ENCODE data around the gene SPNS2. TPM values are rescaled to one million over a fixed set of nuclear protein-coding genes. Genes with fewer than 3 reads are reported as not detected.

Gene SPNS2
- total and polyA plus RNA-seq, 2 of the 8 experiments (the other 6 are each of a cell fraction or from before 2014, with no cell fraction given): 1.2 to 1.5 TPM

GRCh38 chr17:4542726-4543191 lies 44.1 kb downstream of the SPNS2 start:
- Histone ChIP-seq H2AK5ac (ENCODE audit: low read depth, low read length) (no peak overlapping the region), H2BK5ac (ENCODE audit: low read depth, low read length) (no peak overlapping the region), H3K79me2 (ENCODE audit: control insufficient read depth in 1 of 2, insufficient read depth in 2 of 2, low read length in 2 of 2) (no peaks in the 10 kb centered on the region), H3K4me2 (ENCODE audit: insufficient read depth in 1 of 2, low read depth in 2 of 2, low read length in 2 of 2) (no peak overlapping the region), H3K4ac (replicated peaks; ENCODE audit: insufficient read length, low read depth, low read length) (no peak overlapping the region), H3K27ac (ENCODE audit: low read depth, low read length) (no peak overlapping the region), H3K4me1 (replicated peaks in 1 of 4; ENCODE audit: control insufficient read depth in 3 of 4, insufficient read depth in 4 of 4, low read length in 3 of 4) (no peaks in the 10 kb centered on the region), H3K18ac (ENCODE audit: extremely low read depth, low read length) (no peak overlapping the region), H3K56ac (replicated peaks; ENCODE audit: insufficient read length, low read depth, low read length) (no peak overlapping the region), H2BK120ac (replicated peaks; ENCODE audit: low read depth, low read length) (no peak overlapping the region), H3K36me3 (ENCODE audit: control insufficient read depth in 2 of 4, insufficient read depth in 4 of 4, low read length in 3 of 4) (peaks cover 33 to 83% (median 57%) of the 10 kb centered on the region in 4 experiments), H4K91ac (replicated peaks; ENCODE audit: insufficient read length, low read length) (no peak overlapping the region), H4K5ac (ENCODE audit: insufficient read length, low read depth, low read length) (no peak overlapping the region), H2BK12ac (ENCODE audit: low read depth, low read length) (no peak overlapping the region), H3K27me3 (replicated peaks in 1 of 4; ENCODE audit: control insufficient read depth in 3 of 4, extremely low read depth in 1 of 4, insufficient read depth in 3 of 4, low read length in 3 of 4) (no peaks in the 10 kb centered on the region), H2BK15ac (ENCODE audit: low read length) (no peak overlapping the region), H2AFZ (ENCODE audit: low read length) (no peak overlapping the region), H3K9ac (replicated peaks in 1 of 4; ENCODE audit: extremely low read depth in 1 of 4, low read depth in 3 of 4, low read length in 3 of 4) (no peak overlapping the region), H3K23ac (ENCODE audit: insufficient read length) (no peak overlapping the region), H3K9me3 (ENCODE audit: insufficient read depth in 2 of 2, low read depth in 1 of 2, low read length in 1 of 2) (no peaks in the 10 kb centered on the region), H3K79me1 (ENCODE audit: low read depth, low read length) (no peaks in the 10 kb centered on the region), H3K4me3 (ENCODE audit: extremely low read depth in 1 of 4, insufficient read depth in 2 of 4, low read depth in 3 of 4, low read length in 4 of 4) (no peak overlapping the region), H3K23me2 (ENCODE audit: low read depth, low read length) (no peaks in the 10 kb centered on the region), H4K8ac (ENCODE audit: extremely low read depth, insufficient read depth, low read length) (0 out of 2 replicates have a peak overlapping the region, but pooled peaks have one; percentile 68), H3K14ac (ENCODE audit: insufficient read length) (no peak overlapping the region), H2BK20ac (ENCODE audit: low read length) (no peak overlapping the region), H4K20me1 (replicated peaks in 1 of 2; ENCODE audit: control insufficient read depth in 1 of 2, insufficient read depth in 2 of 2, low read length in 2 of 2) (peaks cover 7 to 38% of the 10 kb centered on the region in 2 experiments)
- FAIRE-seq (no peak), DNase-seq (ENCODE audit: low read depth in 1 of 2, low spot score in 2 of 2) (no peak)
- 98% methylated on average over 15 of the region's 19 CpGs; no CpG with 5 or more reads in 1 of the 2 experiments for WGBS, 2 experiments (ENCODE audit: extremely low coverage in 1 of 2, insufficient coverage in 1 of 2, insufficient read length in 1 of 2, insufficient replicate concordance in 2 of 2, low coverage in 1 of 2, low lambda C conversion rate in 2 of 2, missing lambda C conversion rate in 1 of 2)
- ChIA-PET CTCF (ENCODE audit: partially characterized antibody) (interaction anchor here (1.1 to 1.3 kb wide), 3 partner anchors 23 to 81 kb away, joined by 3 to 4 read pairs (median 4); no protein-coding TSS in a partner anchor), POLR2A (ENCODE audit: partially characterized antibody) (interaction anchor here (0.9 to 37.1 kb wide), 4 partner anchors 4 to 128 kb away, joined by 3 to 546 read pairs (median 275); partner anchors contain the start of genes GGT6 and MYBBP1A)
- TF ChIP-seq SP1 (IDR thresholded peaks at IDR 0.05; ENCODE audit: low read depth, low read length): no peak
- no peak for TF ChIP-seq MAX (IDR thresholded peaks at IDR 0.05)
- TF ChIP-seq E2F6 (IDR thresholded peaks at IDR 0.05): no peak
- no peak for TF ChIP-seq BCL11A (IDR thresholded peaks at IDR 0.05; ENCODE audit: low read depth in 2 of 2, low read length in 2 of 2)
- no peak for TF ChIP-seq TAF1 (IDR thresholded peaks at IDR 0.05; ENCODE audit: low read depth, low read length)
- no peak for TF ChIP-seq RBBP5 (IDR thresholded peaks at IDR 0.05; ENCODE audit: borderline replicate concordance, low read depth, low read length)
- no peak for TF ChIP-seq CTCF (IDR thresholded peaks at IDR 0.05; ENCODE audit: control extremely low read depth in 1 of 3, insufficient read depth in 1 of 3, low read depth in 1 of 3, low read length in 3 of 3)
- TF ChIP-seq RFX5 (IDR thresholded peaks at IDR 0.05; ENCODE audit: borderline replicate concordance, low read depth, low read length): no peak
- no peak for TF ChIP-seq POU5F1 (IDR thresholded peaks at IDR 0.05; ENCODE audit: low read depth, low read length)
- no peak for TF ChIP-seq SAP30 (IDR thresholded peaks at IDR 0.05; ENCODE audit: insufficient read depth, insufficient replicate concordance, low read length)
